GM18861 (cell line): Measurements from ENCODE around the gene MTCH1.

Experiments
- ATAC-seq: cut with Tn5 transposase; IDR thresholded peaks from one replicate; pipeline ENCODE4 v1.9.1; 2021; ENCODE audit not compliant: unreplicated experiment

Gene MTCH1

DNA sequence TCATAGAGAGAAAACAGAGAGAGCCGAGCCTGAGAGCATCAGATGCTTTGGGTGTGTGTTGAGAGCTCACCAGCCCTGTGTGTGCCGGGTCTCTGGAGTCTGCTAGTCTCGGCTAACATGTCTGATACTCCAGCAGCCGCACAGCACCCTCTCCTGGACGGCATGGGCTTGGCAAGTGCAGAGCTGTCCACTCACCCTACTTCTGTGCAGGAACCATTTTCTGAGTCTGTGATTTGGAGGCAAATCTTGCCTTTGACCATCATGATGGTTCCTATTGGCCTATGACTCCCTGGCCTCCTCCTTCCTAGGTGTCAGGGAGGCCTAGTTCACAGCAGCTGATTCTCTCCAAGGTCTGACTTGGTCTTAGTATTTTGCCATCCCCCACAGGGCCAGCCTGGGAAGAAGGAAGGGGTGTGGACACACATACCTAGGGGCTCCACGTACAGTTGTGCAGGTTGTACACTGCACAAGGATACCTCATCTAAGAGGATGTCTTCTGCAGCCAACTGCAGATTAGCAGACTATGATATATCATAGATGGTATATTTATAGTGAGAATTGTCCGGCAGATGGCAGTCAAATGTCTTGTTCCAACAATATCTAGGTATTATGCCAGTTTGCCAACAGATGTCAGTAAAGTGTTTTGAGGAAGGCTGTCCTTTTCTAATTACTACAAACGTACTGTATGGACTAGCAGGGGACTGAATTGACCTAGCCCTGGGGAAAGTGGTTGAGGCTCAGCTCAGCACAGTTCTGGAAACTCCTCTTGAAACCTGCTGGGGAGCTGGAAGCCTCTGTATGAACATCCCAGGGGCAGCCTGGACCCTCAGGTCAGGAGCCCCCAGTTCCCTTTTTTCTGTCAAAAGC lies 32.4 kb upstream of the MTCH1 start:
- peak; percentile 72 for ATAC-seq

DNA sequence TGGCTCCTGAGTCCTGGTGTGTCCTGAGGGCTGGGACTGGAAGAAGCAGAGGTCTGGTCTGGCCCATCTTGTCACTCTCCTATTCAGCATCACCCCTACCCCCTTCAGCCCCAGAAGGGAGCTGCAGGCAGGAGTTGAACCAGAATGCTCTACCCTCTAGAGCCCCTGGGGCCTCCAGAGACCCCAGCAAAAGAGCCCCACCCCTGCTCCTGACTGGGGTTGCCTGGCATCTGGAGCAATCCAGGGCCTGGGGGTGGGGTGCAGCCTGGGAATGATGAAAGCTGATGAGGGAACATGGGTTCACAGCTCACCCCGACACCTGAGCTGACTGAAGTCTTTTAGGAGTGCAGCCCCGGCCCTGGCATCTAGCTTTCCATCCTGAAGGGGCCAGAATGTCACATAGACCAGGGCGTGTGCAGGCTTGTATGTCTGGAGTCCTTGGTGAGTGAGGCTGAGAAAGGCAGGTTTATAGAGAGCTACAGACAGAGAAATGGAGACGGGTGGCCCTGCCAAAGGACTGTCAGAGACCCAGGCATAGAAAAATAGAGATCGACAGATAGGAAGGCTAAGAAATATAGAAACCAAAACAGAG lies 31.7 kb upstream of the MTCH1 start:
- ATAC-seq, result no peak

DNA sequence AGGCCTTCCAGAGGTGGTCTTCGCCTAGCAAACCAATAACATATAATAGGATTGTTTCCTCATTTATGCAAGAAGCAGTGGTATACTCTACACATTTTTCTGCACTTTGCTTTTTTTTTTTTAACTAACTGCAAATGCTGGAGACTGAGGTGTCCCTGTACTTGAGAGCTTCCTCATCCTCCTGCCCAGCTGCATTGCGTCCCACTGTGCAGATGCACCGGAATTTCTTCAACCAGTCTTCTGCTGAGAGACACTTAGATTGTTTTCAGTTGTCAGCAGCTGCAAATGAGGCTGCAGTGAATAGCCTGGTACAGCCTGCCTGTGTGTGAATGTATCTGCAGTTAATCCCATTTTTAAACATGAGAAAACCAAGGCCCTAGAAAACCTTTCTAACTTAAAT lies 31.0 kb upstream of the MTCH1 start:
- ATAC-seq, result no peak

DNA sequence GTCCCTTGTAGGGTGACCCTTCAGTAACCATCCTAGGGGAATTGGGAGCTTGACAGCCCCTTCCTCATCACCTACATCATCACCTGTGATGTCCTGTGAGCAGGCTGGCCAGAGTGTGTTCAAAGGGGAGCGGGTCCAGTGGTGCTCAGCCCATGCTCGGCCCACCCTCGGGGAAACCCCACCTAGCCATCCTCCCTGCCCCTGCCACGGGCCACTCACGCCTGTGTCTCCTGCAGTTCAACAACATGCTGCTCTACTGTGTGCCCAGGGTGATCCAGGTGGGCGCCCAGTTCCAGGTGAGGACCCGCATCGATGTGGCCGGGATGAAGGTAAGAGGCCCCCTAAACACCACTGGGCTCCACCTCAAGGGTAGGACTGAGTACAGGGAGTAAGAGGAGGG lies 29.5 kb upstream of the MTCH1 start:
- ATAC-seq, result no peak

DNA sequence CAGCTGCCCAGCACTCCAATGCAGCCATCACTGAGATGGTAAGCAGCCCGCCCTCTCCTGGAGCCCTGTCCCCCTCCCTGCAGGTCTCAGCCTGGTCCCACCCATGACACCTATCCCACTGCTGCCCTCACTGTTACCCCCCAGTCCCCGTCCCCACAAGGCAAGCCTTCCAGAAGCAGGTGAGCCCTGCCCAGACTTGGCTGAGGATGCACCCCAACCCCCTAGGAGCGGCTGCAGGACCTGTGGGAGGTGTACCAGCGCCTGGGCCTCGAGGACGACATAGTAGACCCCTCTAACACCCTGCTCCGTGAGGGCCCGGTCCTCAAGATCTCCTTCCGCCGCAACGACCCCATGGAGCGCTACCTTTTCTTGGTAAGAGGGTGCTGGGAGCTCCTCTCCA lies 28.7 kb upstream of the MTCH1 start:
- no peak for ATAC-seq

DNA sequence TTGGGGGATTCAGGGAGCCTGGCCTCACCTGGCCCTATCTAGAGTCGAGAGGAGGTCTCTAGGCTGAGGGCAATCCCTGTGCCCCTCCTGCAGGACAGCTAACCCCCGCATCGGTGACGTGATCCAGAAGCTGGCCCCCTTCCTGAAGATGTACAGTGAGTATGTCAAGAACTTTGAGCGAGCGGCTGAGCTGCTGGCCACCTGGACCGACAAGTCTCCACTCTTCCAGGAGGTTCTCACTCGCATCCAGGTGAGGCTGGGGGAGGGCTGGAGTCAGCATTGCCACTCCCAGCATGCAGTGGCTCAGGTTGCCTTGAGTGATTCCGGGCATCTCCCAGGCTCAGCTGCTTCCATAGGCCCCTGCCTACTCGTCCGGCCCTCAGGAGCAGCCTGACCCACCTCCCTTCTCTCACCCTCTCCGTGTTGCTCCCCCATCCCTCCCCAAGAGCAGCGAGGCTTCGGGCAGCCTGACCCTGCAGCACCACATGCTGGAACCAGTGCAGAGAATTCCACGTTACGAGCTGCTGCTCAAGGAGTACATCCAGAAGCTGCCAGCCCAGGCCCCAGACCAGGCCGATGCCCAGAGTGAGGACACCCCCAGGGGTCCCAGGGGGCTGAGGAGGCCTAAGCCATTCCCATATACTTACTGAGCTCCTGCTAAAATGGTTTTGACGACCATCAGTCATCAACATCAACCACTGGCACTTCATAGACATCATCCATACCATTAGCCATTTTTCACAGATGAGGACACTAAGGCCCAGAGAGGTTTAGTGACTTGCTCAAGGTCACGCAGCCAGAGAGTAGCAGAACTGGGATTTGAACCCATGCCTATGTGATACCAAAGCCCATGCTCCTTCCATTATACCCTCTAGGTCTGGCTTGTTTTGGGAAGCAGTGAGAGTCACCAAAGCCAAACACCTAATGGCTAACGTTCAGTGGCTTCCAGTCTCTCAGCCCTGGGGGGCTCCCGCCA lies 27.8 kb upstream of the MTCH1 start:
- ATAC-seq, result no peak

DNA sequence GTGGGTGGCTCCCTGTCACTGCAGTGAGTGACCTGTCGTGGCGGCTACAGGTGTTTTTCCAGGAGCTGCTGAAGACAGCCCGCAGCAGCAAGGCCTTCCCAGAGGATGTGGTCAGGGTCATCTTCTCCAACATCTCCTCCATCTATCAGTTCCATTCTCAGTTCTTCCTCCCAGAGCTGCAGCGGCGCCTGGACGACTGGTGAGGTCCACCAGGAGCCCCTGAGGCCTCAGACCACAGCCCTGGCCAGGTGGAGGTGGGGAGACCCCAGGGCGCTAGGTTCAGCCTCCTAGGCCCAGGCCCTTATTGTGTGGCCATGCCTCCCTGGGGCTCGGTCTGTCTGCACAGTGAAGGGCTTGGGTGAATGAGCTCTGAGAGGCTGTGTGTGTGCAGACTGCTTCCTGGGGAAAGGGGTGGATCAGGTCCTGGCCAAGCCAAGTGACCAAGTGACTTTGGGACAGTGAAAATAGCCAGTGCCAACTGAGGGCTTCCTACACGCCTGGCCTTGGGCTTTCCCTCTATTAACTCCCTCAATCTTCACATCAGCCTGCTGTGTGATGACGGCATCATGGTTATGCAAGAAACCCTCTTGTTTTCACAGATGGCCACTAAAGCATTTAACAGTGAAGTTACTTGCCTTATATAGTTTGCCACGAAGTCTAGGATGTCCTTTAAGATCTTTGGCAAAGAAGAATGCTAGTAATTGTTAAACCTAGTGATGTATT lies 25.8 kb upstream of the MTCH1 start:
- ATAC-seq, result no peak

DNA sequence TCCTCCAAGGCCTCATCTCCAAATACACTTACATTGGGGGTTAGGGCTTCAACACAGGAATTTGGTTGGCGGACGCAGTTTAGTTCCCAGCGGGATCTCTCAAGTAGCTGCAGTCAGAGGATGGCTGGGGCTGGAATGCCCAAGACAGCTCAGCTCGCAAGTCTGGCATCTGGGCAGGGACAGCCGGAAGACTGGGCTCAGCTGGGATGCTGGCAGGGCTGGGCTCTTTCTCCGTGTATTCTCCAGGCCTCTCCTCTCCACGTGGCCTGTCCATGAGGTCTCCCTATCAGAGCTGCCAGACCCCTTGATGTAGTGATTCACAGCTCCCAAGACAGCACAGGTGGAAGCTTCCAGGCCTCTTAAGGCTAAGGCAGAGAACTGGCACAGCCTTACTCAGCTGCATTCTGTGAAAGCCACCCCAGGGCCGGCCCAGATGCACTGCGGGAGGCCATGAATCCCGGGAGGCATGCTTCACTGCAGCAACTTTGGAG lies 24.5 kb upstream of the MTCH1 start:
- no peak for ATAC-seq

DNA sequence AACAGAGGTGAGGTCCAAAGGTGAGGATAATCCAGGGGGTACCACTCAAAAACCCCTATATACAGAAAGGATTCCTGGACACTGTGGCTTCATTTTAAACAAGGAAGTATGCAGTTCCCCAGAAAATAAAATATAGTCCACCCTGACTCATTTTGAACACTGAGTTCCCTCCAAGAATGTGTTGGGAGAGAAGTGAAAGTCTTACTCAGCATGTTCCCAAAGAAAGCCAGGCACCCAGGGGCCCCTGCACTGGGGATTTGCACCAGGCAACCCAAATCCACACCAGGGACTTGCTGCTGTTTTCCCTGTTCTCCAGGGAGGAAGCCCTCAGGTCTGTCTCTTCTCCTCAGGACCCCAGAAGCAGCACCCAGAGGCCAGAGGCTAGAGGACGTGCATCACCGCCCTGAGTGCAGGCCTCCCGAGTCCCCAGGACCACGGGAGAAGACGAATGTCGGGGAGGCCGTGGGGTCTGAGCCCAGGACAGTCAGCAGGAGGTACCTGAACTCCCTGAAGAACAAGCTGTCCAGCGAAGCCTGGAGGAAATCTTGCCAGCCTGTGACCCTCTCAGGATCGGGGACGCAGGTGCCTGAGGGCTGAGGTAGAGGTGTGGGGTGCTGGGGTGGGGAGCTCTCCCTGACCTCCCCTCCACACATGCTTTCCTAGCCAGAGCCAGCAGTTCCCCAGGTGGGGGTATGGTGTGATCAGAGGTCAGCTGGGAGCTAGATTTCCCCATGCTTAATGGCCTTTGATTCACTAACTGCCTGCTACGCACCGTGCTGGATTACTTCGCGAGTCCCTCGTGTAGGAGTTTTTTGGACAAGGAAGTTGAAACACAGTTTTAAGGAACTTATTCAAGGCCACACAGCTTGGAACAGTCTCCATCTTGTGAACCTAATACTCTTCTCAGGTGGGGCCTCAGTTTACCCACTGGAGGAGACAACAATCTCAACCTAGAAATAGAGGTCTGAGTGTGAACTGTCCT lies 22.8 kb upstream of the MTCH1 start:
- no peak for ATAC-seq

DNA sequence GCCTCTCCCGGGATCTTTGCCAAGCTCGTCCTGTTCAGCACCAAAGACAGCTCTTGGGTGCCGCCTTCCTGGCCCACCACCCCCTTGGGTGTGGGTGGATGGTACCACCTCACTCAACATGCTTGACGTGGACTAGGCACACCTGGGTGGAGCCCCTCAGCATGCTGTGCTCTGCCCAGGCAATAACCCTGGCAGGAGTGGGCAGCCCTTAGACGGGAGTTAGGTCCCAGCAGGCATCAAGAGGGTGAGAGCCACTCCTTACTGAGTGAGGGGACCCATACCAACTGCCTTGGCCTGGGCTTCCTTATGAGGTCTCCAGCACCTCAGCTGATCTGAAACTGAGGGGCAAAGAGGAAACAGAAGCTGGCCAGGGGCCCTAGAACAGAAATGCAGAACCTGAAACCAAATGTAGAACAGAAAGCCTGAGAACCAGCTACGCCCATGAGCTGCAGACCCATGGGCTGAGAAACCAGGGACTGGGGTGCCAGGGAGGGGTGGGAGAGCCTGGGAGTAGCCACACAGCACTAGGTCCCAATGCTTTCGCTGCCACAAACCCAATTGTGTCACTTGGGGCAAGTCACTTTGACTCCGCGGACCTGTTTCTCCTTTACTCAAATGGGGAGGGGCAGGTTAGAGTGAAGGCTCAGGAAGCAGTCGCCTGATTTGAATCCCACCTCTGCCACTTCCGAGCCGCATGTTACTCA lies 21.5 kb upstream of the MTCH1 start:
- ATAC-seq, result no peak

DNA sequence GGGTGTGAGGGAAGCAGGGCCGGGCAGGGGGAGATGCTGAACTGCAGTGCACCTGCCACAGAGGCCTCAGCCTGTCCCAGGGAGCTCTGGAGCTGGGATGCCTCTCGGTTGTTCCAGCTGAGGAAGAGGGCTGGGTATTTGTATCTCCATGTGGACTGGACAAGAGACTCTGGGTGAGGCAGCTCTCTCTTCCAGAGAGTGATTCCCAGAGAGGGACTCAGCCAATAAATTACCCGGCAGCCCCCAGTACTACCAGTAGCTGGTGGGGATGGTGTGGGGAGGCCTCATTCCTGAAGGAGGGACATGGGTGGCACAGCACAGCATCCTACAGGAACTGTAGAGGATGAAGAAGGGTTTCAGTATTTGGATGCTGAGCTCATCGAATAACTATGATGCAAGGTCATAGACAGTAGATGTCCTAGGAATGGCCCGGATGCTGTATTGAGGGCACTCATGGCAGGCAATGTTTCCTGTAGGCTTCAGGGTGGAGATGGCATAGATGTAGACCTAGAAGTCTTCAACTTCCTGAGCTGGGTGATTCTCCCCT lies 20.9 kb upstream of the MTCH1 start:
- ATAC-seq, result no peak

DNA sequence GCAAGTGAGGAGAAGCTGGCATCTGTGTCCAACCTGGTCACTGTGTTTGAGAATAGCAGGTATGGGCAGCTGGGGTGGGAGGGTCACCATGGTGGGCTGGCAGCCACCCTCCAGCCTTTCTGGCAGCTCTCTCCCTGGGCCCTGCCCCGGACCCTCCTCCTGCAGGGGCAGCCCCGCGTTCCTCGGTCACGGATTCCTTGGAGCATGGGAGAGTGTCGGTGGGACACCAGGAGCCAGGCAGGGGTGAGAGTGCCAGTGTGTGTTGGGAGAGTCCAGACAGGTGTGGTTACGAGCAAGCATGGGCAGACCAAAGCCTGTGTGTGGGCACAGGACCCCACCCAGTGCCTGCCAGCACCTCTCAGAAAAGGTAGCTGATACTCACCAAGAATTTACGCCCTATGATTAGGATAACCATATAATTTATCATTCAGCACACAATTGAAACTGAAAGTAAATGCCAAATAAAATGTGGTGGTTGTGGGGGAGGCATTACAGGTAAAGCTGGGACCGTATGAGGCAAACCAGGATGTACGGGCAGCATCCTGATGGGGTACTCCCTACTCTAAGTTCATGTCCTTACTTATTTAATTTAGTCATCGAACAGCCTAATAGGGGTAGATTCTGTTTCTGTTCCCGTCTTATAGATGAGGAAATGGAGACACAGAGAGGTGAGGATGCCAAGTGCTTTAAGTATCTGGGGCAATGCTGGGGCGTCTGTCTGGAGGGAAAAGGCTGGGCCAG lies 20.0 kb upstream of the MTCH1 start:
- ATAC-seq, result no peak

DNA sequence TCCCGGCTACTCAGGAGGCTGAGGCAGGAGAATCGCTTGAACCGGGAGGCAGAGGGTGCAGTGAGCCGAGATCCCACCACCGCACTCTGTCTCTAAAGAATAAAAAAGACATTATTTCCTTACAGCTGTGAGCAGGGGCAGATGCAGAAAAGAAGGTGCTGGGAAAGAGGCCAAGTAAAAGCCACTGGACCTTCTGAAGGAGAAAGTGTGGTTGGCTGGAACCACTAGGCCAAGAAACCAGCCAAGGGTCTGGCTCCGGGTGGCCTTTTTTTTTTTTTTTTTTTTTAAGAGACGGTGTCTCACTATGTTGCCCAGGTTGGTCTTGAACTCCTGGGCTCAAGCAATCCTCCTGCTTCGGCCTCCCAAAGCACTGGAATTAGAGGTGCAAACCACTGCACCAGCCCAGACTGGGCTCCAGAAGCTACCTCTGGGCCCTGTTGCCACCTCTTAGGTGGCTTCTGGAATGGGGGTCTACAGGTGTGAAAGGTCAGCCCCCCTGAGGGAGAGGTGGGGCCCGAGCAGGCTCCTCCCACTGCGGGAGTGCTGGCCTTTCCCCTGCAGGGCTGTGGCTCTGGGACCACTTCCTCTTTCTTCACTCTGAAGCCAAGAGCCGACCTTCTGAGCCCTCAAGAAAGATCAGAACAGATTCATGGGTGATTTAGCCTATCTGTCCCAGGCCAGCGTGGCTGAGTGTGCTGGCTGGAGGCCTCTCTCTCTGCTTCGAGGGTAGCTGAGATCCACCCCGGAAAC lies 19.2 kb upstream of the MTCH1 start, which contains the start of gene FGD2:
FGD2 (plus strand) TSS at position 595 of the 750 bp plus-strand sequence. CDS start 163 bp downstream, outside the sequence.
- peak; percentile 41 for ATAC-seq

DNA sequence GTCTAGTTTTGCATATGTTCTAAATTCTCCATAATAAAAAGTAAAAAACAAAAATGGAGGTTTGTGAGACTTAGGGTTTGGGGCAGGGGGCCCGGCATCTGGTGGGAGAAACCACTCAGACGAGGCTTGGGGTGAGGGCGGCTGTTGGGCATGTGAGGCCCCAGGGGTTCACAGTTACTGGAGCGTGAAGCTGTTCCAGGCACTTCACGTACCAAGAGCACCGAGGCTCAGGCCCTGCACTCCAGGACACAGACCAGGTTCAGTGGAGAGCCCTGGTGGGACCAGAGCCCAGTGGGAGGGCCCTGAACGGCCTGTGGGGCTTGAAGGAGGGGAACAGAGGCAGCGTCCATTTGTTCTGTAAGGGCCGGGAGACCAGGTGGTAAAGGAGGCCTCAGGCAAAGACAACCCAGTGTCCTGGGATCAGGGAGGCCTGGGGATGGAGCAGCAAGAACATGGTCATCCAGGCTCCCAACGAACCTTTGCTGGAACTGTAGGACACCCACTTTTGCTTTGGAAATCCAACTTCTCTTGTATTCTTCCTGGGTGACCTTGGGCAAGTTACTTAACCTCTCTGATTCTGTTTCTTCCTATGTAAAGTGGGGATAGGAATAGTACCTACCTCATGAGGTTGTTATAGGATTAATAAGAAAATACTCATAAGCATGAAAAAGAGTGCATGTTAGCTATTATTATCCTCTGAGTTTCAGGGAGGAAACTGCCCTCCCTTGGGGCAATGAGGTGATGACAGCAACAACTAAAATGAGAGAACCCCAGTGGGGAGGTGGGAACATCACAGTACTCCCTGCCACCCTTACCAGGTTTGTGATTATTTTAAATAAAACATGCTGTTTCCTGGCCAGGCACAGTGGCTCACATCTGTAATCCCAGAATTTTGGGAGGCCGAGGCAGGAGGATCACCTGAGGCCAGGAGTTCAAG lies 18.3 kb upstream of the MTCH1 start:
- ATAC-seq, result peak; percentile 45

DNA sequence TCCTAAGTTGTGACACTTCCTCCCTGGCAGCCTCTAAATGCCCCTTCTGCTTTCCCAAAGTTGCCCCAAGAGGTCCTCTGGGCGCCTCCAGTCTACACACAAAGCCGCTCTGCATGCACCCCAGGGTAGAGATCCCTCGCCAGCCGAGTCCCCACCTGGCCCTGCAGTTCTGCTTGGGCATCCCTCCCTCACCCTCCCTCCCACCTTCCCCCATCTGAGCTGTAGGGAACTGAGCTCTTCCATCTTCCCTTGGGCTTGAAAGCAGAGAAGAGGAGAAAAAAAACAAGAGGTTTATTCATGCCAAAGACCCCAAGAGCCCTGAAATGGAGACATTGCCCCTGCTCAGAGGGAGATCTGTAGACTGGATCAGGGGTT lies 13.7 kb upstream of the MTCH1 start:
- no peak for ATAC-seq
